AG04450 (cell line): Measurements from ENCODE around the gene ARRB2. TPM values are rescaled to one million over a fixed set of nuclear protein-coding genes. Genes with fewer than 3 reads are reported as not detected.

Source experiments
- CTCF ChIA-PET: fragments of 300-600, 350-600 bp; formaldehyde crosslinking; extraction: SDS; loops from one replicate; lab custom pipeline; 2022; ENCODE audit warnings: antibody characterized with exemption, inconsistent platforms; lab: Charles Lee
- POLR2A ChIA-PET: fragments of 350-600 bp; formaldehyde crosslinking; extraction: SDS; loops from one replicate; lab custom pipeline; 2021; ENCODE audit warnings: antibody characterized with exemption, inconsistent platforms; lab: Yijun Ruan, JAX
- DNase-seq: peaks from one replicate; pipeline ENCODE4 v3.0.0-alpha.2; 2011; ENCODE audit warnings: low read depth, low spot score
- H3K27ac ChIP-seq: one replicate; pipeline ENCODE4 v1.5.1; 2012; ENCODE audit warnings: low read depth, low read length, control low read depth
- H3K27me3 ChIP-seq: one replicate; pipeline ENCODE4 v1.6.0; 2012; ENCODE audit warnings: low read length; ENCODE audit not compliant: control insufficient read depth, insufficient read depth
- H3K4me3 ChIP-seq: 2 replicates; pipeline ENCODE4 v1.5.1; 2011; ENCODE audit warnings: mild to moderate bottlenecking, low read depth, low read length, control low read depth
- H3K9me3 ChIP-seq: 2 replicates; pipeline ENCODE4 v1.5.1; 2012; ENCODE audit warnings: low read length; ENCODE audit not compliant: control insufficient read depth, insufficient read depth
- polyA plus RNA-seq: library from polyadenylated mRNA; depleted of rRNA; stranded (reverse); fragments of >200 nt; gene quantifications from 2 replicates; pipeline ENCODE4 v1.2.3, GENCODE V29; 2011; rRNA removed
- TF ChIP-seq, protein P1 (sequence below): IDR thresholded peaks from 2 replicates; pipeline ENCODE4 v1.5.1; 2011; ENCODE audit warnings: low read depth, low read length, control low read depth, inconsistent platforms

The ARRB2 gene
- polyA plus RNA-seq, 1 experiment: 8.8 TPM

DNA sequence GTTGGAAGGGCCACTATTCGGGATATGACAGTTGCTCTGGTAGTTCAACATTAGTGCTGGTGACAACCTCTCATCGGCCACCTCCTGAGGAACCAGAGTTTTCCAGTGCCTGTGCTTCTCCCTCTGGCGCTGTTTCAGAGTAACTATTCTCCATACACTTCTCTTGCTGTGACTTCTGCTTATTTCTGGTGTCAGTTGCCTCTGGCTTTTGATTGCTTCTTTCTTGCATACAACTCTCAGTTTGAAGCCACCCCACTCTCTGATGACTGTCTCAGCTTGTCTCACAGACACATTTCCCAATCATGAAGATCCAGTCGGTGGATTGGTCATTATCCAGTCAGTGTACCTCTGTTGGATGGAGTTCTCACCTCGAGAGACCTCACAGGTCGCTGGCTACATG is 57.9 kb downstream of the ARRB2 start:
- Histone ChIP-seq H3K9me3 (no peaks in the 10 kb centered on the region), H3K27me3 (peaks cover 24% of the 10 kb centered on the region), H3K27ac (no peak overlapping the region), H3K4me3 (no peak overlapping the region)
- CTCF ChIA-PET: interaction anchor here (0.6 kb wide), 1 partner anchor 9 kb away, joined by 3 read pairs; no protein-coding TSS in a partner anchor
- DNase-seq: no peak
- TF ChIP-seq, protein P1, sequence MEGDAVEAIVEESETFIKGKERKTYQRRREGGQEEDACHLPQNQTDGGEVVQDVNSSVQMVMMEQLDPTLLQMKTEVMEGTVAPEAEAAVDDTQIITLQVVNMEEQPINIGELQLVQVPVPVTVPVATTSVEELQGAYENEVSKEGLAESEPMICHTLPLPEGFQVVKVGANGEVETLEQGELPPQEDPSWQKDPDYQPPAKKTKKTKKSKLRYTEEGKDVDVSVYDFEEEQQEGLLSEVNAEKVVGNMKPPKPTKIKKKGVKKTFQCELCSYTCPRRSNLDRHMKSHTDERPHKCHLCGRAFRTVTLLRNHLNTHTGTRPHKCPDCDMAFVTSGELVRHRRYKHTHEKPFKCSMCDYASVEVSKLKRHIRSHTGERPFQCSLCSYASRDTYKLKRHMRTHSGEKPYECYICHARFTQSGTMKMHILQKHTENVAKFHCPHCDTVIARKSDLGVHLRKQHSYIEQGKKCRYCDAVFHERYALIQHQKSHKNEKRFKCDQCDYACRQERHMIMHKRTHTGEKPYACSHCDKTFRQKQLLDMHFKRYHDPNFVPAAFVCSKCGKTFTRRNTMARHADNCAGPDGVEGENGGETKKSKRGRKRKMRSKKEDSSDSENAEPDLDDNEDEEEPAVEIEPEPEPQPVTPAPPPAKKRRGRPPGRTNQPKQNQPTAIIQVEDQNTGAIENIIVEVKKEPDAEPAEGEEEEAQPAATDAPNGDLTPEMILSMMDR: no peak
- POLR2A ChIA-PET: no interaction called here

DNA sequence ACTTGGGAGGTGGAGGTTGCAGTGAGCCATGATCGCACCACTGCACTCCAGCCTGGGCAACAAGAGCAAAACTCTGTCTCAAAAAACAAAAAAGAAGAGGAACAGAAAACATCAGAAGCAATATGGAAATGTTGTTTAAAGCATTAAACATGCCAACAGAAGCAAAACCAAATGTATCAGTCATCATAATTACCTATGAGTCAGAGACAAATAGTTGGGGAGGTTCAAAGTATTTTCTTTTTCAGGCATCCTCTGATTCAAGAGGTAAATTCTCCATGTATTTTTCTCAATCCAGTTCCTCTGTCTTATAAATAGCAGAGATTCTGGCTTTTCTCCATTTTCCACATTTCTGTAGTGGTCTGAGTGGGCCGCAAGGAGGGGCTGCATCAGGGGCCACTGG is 59.2 kb downstream of the ARRB2 start:
- Histone ChIP-seq H3K27ac (no peak overlapping the region), H3K4me3 (no peak overlapping the region), H3K9me3 (no peaks in the 10 kb centered on the region), H3K27me3 (peaks cover 26% of the 10 kb centered on the region)
- DNase-seq: no peak
- ChIA-PET CTCF (no interaction called here), POLR2A (no interaction called here)
- TF ChIP-seq, protein P1: no peak

Other genes with a start within 250 kb of the ARRB2 start
- gene SPNS2, start 211.8 kb upstream of the ARRB2 start, polyA plus RNA-seq: not detected in 2 replicates
- gene MYBBP1A, start 155.2 kb upstream of the ARRB2 start, polyA plus RNA-seq: 12.5 and 14.7 TPM in 2 replicates
- not detected in 2 replicates for gene GGT6, start 150.1 kb upstream of the ARRB2 start, polyA plus RNA-seq
- 0.04 TPM in 1 of 2 replicates, not detected in the other for gene SMTNL2, start 126.1 kb upstream of the ARRB2 start, polyA plus RNA-seq
- not detected in 2 replicates for gene ALOX15, start 69.0 kb upstream of the ARRB2 start, polyA plus RNA-seq
- 10.5 and 14.4 TPM in 2 replicates for gene PELP1, start 6.5 kb upstream of the ARRB2 start, polyA plus RNA-seq
- gene MED11, start 20.8 kb downstream of the ARRB2 start, polyA plus RNA-seq: 21.0 and 23.2 TPM in 2 replicates
- gene ZMYND15, start 29.2 kb downstream of the ARRB2 start, polyA plus RNA-seq: 0.14 and 0.17 TPM in 2 replicates
- 2.3 and 2.4 TPM in 2 replicates for gene CXCL16, start 29.3 kb downstream of the ARRB2 start, polyA plus RNA-seq
- gene TM4SF5, start 61.3 kb downstream of the ARRB2 start, polyA plus RNA-seq: not detected in 2 replicates
- gene VMO1, start 75.7 kb downstream of the ARRB2 start, polyA plus RNA-seq: 0.17 TPM in 1 of 2 replicates, not detected in the other
- not detected in 2 replicates for gene GLTPD2, start 78.3 kb downstream of the ARRB2 start, polyA plus RNA-seq
- gene PSMB6, start 85.5 kb downstream of the ARRB2 start, polyA plus RNA-seq: 222 and 245 TPM in 2 replicates
- 18.9 and 22.2 TPM in 2 replicates for gene PLD2, start 96.5 kb downstream of the ARRB2 start, polyA plus RNA-seq
- 29.4 and 30.7 TPM in 2 replicates for gene MINK1, start 122.7 kb downstream of the ARRB2 start, polyA plus RNA-seq
- gene C17orf107, start 188.9 kb downstream of the ARRB2 start, polyA plus RNA-seq: 1.0 TPM in 2 replicates
- gene CHRNE, start 192.5 kb downstream of the ARRB2 start, polyA plus RNA-seq: 0.07 and 0.19 TPM in 2 replicates
- gene GP1BA, start 221.6 kb downstream of the ARRB2 start, polyA plus RNA-seq: not detected in 2 replicates
- 44.7 and 50.0 TPM in 2 replicates for gene SLC25A11, start 229.4 kb downstream of the ARRB2 start, polyA plus RNA-seq
- gene RNF167, start 229.6 kb downstream of the ARRB2 start, polyA plus RNA-seq: 63.1 and 64.3 TPM in 2 replicates
- gene PFN1, start 237.9 kb downstream of the ARRB2 start, polyA plus RNA-seq: 1,141 and 1,329 TPM in 2 replicates
- 2.3 and 3.2 TPM in 2 replicates for gene ENO3, start 240.5 kb downstream of the ARRB2 start, polyA plus RNA-seq